NT2/D1 (cell line): ENCODE data around the gene FDCSP.
"Not testable (repeated sequence)": the region's sequence is repeated elsewhere in the genome, so short reads cannot be mapped to it uniquely, and the experiment has no call there.

Experiments used
- DNase-seq: peaks from one replicate; pipeline ENCODE4 v3.0.0-alpha.2; 2011; ENCODE audit warnings: low read depth, low spot score
- H3K27me3 ChIP-seq: 2 replicates; pipeline ENCODE4 v1.6.0; 2011; ENCODE audit warnings: mild to moderate bottlenecking; ENCODE audit not compliant: insufficient read length, insufficient read depth
- H3K36me3 ChIP-seq: 2 replicates; pipeline ENCODE4 v1.6.1; 2011; ENCODE audit warnings: mild to moderate bottlenecking, low read length, mixed read lengths; ENCODE audit not compliant: insufficient read depth, insufficient read length
- H3K4me1 ChIP-seq: 2 replicates; pipeline ENCODE4 v1.5.1; 2011; ENCODE audit not compliant: insufficient read depth, insufficient read length
- H3K4me3 ChIP-seq: 2 replicates; pipeline ENCODE4 v1.5.1; 2011; ENCODE audit warnings: low read depth; ENCODE audit not compliant: insufficient read length
- H3K9ac ChIP-seq: 2 replicates; pipeline ENCODE4 v1.6.0; 2011; ENCODE audit warnings: low read depth; ENCODE audit not compliant: insufficient read length
- H3K9me3 ChIP-seq: 2 replicates; pipeline ENCODE4 v1.5.1; 2011; ENCODE audit warnings: mild to moderate bottlenecking, low read length; ENCODE audit not compliant: insufficient read depth
- SUZ12 ChIP-seq: IDR thresholded peaks from 2 replicates; pipeline ENCODE4 v1.6.1; 2011; ENCODE audit not compliant: insufficient read length, insufficient read depth; ENCODE audit errors: extremely low read depth
- YY1 ChIP-seq: IDR thresholded peaks from 2 replicates; pipeline ENCODE4 v1.6.1; 2011; ENCODE audit not compliant: insufficient read length, insufficient read depth
- ZNF274 ChIP-seq: IDR thresholded peaks from 2 replicates; pipeline ENCODE4 v1.6.1; 2011; ENCODE audit warnings: mild to moderate bottlenecking, low read depth, low read length

FDCSP gene

GRCh38 chr4:70187216-70187615 is 38.7 kb upstream of the FDCSP start:
- TF ChIP-seq ZNF274 = no peak
- TF ChIP-seq SUZ12 = no peak
- TF ChIP-seq YY1 = no peak
- Histone ChIP-seq H3K36me3 (no peaks in the 10 kb centered on the region), H3K4me3 (no peak overlapping the region), H3K27me3 (no peaks in the 10 kb centered on the region), H3K9me3 (no peaks in the 10 kb centered on the region), H3K9ac (no peak overlapping the region), H3K4me1 (no peaks in the 10 kb centered on the region)
- no peak for DNase-seq

GRCh38 chr4:70190579-70190978 is 35.3 kb upstream of the FDCSP start:
- Histone ChIP-seq H3K9me3 (no peaks in the 10 kb centered on the region), H3K4me3 (no peak overlapping the region), H3K4me1 (no peaks in the 10 kb centered on the region), H3K9ac (no peak overlapping the region), H3K36me3 (no peaks in the 10 kb centered on the region), H3K27me3 (no peaks in the 10 kb centered on the region)
- no peak for DNase-seq
- TF ChIP-seq ZNF274 (no peak), YY1 (no peak), SUZ12 (no peak)

GRCh38 chr4:70191647-70192046 is 34.3 kb upstream of the FDCSP start:
- H3K27me3 ChIP-seq = no peaks in the 10 kb centered on the region
- no peaks in the 10 kb centered on the region for H3K4me1 ChIP-seq
- TF ChIP-seq SUZ12 = no peak
- TF ChIP-seq ZNF274 = no peak
- no peak for TF ChIP-seq YY1

GRCh38 chr4:70192895-70193294 is 33.0 kb upstream of the FDCSP start:
- Histone ChIP-seq H3K4me1 (no peaks in the 10 kb centered on the region), H3K9me3 (no peaks in the 10 kb centered on the region)

More at GRCh38 chr4:70191647-70192046, 34.3 kb upstream of the FDCSP start:
- Histone ChIP-seq H3K4me3 (no peak overlapping the region), H3K9ac (no peak overlapping the region), H3K9me3 (no peaks in the 10 kb centered on the region), H3K36me3 (no peaks in the 10 kb centered on the region)
- no peak for DNase-seq

GRCh38 chr4:70195425-70195824 is 30.5 kb upstream of the FDCSP start, which contains the start of gene ODAM:
Gene ODAM, plus strand, starts transcription at chr4:70195725. Its CDS starts 819 bp downstream, at chr4:70196544.
- Histone ChIP-seq H3K27me3 (no peaks in the 10 kb centered on the region), H3K4me3 (no peak within 1 kb of the TSS), H3K4me1 (no peaks in the 10 kb centered on the region), H3K36me3 (no peaks in the 10 kb centered on the region), H3K9ac (no peak within 1 kb of the TSS), H3K9me3 (no peaks in the 10 kb centered on the region)
- TF ChIP-seq SUZ12 = no peak
- TF ChIP-seq YY1 = no peak
- no peak for TF ChIP-seq ZNF274
- DNase-seq = no peak

More at GRCh38 chr4:70192895-70193294, 33.0 kb upstream of the FDCSP start:
- Histone ChIP-seq H3K27me3 (no peaks in the 10 kb centered on the region), H3K9ac (no peak overlapping the region), H3K4me3 (no peak overlapping the region), H3K36me3 (no peaks in the 10 kb centered on the region)
- TF ChIP-seq YY1 = no peak
- TF ChIP-seq SUZ12 = no peak
- TF ChIP-seq ZNF274 = no peak
- no peak for DNase-seq

GRCh38 chr4:70196857-70197256 is 29.1 kb upstream of the FDCSP start:
- TF ChIP-seq ZNF274 (no peak), SUZ12 (no peak), YY1 (no peak)

GRCh38 chr4:70197842-70198241 is 28.1 kb upstream of the FDCSP start:
- H3K4me3 ChIP-seq = no peak overlapping the region
- H3K9ac ChIP-seq = no peak overlapping the region
- no peaks in the 10 kb centered on the region for H3K36me3 ChIP-seq
- no peak for TF ChIP-seq ZNF274
- TF ChIP-seq YY1 = no peak
- TF ChIP-seq SUZ12 = no peak
- H3K4me1 ChIP-seq = no peaks in the 10 kb centered on the region
- no peaks in the 10 kb centered on the region for H3K9me3 ChIP-seq
- DNase-seq = no peak
- H3K27me3 ChIP-seq = no peaks in the 10 kb centered on the region

More at GRCh38 chr4:70196857-70197256, 29.1 kb upstream of the FDCSP start:
- Histone ChIP-seq H3K27me3 (no peaks in the 10 kb centered on the region), H3K9me3 (no peaks in the 10 kb centered on the region), H3K4me3 (no peak overlapping the region), H3K36me3 (no peaks in the 10 kb centered on the region), H3K4me1 (no peaks in the 10 kb centered on the region), H3K9ac (no peak overlapping the region)
- no peak for DNase-seq

GRCh38 chr4:70203601-70204000 is 22.3 kb upstream of the FDCSP start:
- H3K9me3 ChIP-seq = no peaks in the 10 kb centered on the region
- H3K9ac ChIP-seq = no peak overlapping the region
- no peaks in the 10 kb centered on the region for H3K36me3 ChIP-seq
- no peak overlapping the region for H3K4me3 ChIP-seq
- TF ChIP-seq YY1 = no peak
- TF ChIP-seq ZNF274 = no peak
- no peak for TF ChIP-seq SUZ12
- no peaks in the 10 kb centered on the region for H3K4me1 ChIP-seq
- no peaks in the 10 kb centered on the region for H3K27me3 ChIP-seq
- no peak for DNase-seq

GRCh38 chr4:70212752-70213151 is 13.2 kb upstream of the FDCSP start:
- not testable (repeated sequence) for H3K36me3 ChIP-seq, DNase-seq, H3K9ac ChIP-seq, H3K27me3 ChIP-seq, H3K4me3 ChIP-seq, H3K9me3 ChIP-seq, H3K4me1 ChIP-seq

- H3K27me3 ChIP-seq, H3K9ac ChIP-seq, DNase-seq, H3K36me3 ChIP-seq, H3K4me3 ChIP-seq, H3K9me3 ChIP-seq, H3K4me1 ChIP-seq: not testable (repeated sequence)
These were observed 9.8 kb upstream of the FDCSP start for GRCh38 chr4:70216109-70216508.

- H3K9ac ChIP-seq, DNase-seq, H3K4me1 ChIP-seq, H3K27me3 ChIP-seq, H3K4me3 ChIP-seq, H3K9me3 ChIP-seq, H3K36me3 ChIP-seq: not testable (repeated sequence)
These were observed 9.4 kb upstream of the FDCSP start for GRCh38 chr4:70216550-70216949.
